OCI-LY7 (cell line): Measurements from ENCODE around the gene NPAT. TPM values are rescaled to one million over a fixed set of nuclear protein-coding genes. Genes with fewer than 3 reads are reported as not detected.
"Not testable (repeated sequence)": the region's sequence is repeated elsewhere in the genome, so short reads cannot be mapped to it uniquely, and the experiment has no call there.

ENCODE experiments used
- BruUV-seq: library from RNA; stranded (reverse); fragments of 400-500 nt; replicated peaks from 2 replicates; lab custom pipeline; 2021; lab: Mats Ljungman, UMichigan
- CTCF ChIA-PET: fragments of 300-600 bp; sonication (Branson Sonifier 250); formaldehyde crosslinking; loops from one replicate; lab custom pipeline; 2022; ENCODE audit warnings: antibody characterized with exemption; ENCODE audit not compliant: unreplicated experiment; lab: Charles Lee
- POLR2A ChIA-PET: fragments of 300-600 bp; sonication (Branson Sonifier 250); formaldehyde crosslinking; loops from one replicate; lab custom pipeline; 2022; ENCODE audit warnings: antibody characterized with exemption; lab: Charles Lee
- DNase-seq: peaks from one replicate; pipeline ENCODE4 v3.0.0-alpha.2; 2015; ENCODE audit warnings: low spot score
- H2AFZ ChIP-seq: fragments of 200-600 bp; sonication (generic), shearing (Covaris generic); 2 replicates; pipeline ENCODE4 v1.6.1; 2014; ENCODE audit warnings: mild to moderate bottlenecking, antibody characterized with exemption, low read length, moderate library complexity
- H3K27ac ChIP-seq: fragments of 200-600 bp; sonication (generic); 2 replicates; pipeline ENCODE4 v1.5.1; 2014; ENCODE audit warnings: mixed run types, low read depth, mild to moderate bottlenecking, moderate library complexity, low read length, inconsistent platforms; ENCODE audit not compliant: poor library complexity, severe bottlenecking
- H3K36me3 ChIP-seq: fragments of 200-600 bp; sonication (generic); 2 replicates; pipeline ENCODE4 v1.6.1; 2014; ENCODE audit warnings: mild to moderate bottlenecking, antibody characterized with exemption, low read length, moderate library complexity, mixed read lengths; ENCODE audit not compliant: insufficient read depth
- H3K4me1 ChIP-seq: fragments of 200-600 bp; sonication (generic); 2 replicates; pipeline ENCODE4 v1.5.1; 2014; ENCODE audit warnings: mild to moderate bottlenecking, low read length; ENCODE audit not compliant: insufficient read depth, poor library complexity, severe bottlenecking
- H3K4me2 ChIP-seq: fragments of 200-600 bp; sonication (generic); 2 replicates; pipeline ENCODE4 v1.6.1; 2014; ENCODE audit warnings: mild to moderate bottlenecking, low read length
- H3K4me3 ChIP-seq: fragments of 200-600 bp; sonication (generic); 2 replicates; pipeline ENCODE4 v1.5.1; 2014; ENCODE audit warnings: mild to moderate bottlenecking, low read depth, low read length; ENCODE audit not compliant: poor library complexity, severe bottlenecking
- H3K79me2 ChIP-seq: fragments of 200-600 bp; sonication (generic); 2 replicates; pipeline ENCODE4 v1.6.1; 2016; ENCODE audit warnings: low read depth, mild to moderate bottlenecking, low read length, moderate library complexity, mixed read lengths; ENCODE audit not compliant: insufficient read depth
- H3K9me2 ChIP-seq: fragments of 200-600 bp; sonication (generic); 2 replicates; pipeline ENCODE4 v1.6.1; 2016; ENCODE audit warnings: mild to moderate bottlenecking, low read length, mixed read lengths; ENCODE audit not compliant: insufficient read depth
- H3K9me3 ChIP-seq: fragments of 200-600 bp; sonication (generic); 2 replicates; pipeline ENCODE4 v1.6.1; 2014; ENCODE audit warnings: mild to moderate bottlenecking, mixed run types, low read length, mixed read lengths
- H4K20me1 ChIP-seq: fragments of 200-600 bp; sonication (generic); 2 replicates; pipeline ENCODE4 v1.6.1; 2014; ENCODE audit warnings: mild to moderate bottlenecking, antibody characterized with exemption, low read length, moderate library complexity, mixed read lengths; ENCODE audit not compliant: insufficient read depth
- EZH2phosphoT487 ChIP-seq: fragments of 200-600 bp; sonication (generic); IDR thresholded peaks from 2 replicates; pipeline ENCODE4 v1.6.1; 2018; ENCODE audit warnings: low read depth, borderline replicate concordance, mild to moderate bottlenecking, mixed run types, antibody characterized with exemption, low read length, moderate library complexity, mixed read lengths
- intact Hi-C: fragments of 100-400 bp; cut with micrococcal nuclease; formaldehyde crosslinking; loops from one replicate; pipeline ENCODE4 v1.10.0; 2022; ENCODE audit not compliant: unreplicated experiment
- total RNA-seq, 2 experiments: library from RNA; depleted of rRNA in 1 of 2; stranded (reverse); fragments of >200 nt in 1 of 2; shearing (Covaris generic) in 1 of 2; gene quantifications; 2 replicates each; pipeline ENCODE4 v1.2.3, GENCODE V29; 2014 to 2022
- TF ChIP-seq, protein P1 (sequence below): fragments of 200-600 bp; sonication (generic); conservative IDR thresholded peaks from 2 replicates; pipeline ENCODE4 v1.5.1; 2014; ENCODE audit warnings: mild to moderate bottlenecking, antibody characterized with exemption, low read length, moderate library complexity, mixed read lengths

Gene NPAT
- total RNA-seq, 2 experiments from 2014 or later, result 22.6 to 26.9 TPM

DNA sequence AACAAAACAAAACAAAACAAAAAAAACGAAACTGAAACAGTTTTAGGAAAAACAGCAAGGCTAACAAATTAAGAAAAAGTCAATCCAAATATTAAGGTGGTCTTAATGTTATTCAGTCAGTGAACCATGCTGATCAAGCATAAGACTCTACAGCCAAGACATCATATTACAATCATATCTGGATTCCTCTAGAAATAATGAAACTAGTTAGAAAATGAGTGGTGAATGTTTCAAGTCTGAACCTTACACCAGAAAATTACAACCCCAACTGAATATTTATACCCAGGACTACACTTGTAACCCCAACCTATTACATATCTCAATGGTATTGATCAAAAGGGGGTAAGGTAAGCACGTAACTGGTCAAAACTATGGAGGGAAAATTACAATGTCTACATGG lies 52.3 kb downstream of the NPAT start:
- TF ChIP-seq EZH2phosphoT487, result no peak
- TF ChIP-seq, protein P1, sequence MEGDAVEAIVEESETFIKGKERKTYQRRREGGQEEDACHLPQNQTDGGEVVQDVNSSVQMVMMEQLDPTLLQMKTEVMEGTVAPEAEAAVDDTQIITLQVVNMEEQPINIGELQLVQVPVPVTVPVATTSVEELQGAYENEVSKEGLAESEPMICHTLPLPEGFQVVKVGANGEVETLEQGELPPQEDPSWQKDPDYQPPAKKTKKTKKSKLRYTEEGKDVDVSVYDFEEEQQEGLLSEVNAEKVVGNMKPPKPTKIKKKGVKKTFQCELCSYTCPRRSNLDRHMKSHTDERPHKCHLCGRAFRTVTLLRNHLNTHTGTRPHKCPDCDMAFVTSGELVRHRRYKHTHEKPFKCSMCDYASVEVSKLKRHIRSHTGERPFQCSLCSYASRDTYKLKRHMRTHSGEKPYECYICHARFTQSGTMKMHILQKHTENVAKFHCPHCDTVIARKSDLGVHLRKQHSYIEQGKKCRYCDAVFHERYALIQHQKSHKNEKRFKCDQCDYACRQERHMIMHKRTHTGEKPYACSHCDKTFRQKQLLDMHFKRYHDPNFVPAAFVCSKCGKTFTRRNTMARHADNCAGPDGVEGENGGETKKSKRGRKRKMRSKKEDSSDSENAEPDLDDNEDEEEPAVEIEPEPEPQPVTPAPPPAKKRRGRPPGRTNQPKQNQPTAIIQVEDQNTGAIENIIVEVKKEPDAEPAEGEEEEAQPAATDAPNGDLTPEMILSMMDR, result no peak
- Histone ChIP-seq H4K20me1 (no peaks in the 10 kb centered on the region), H3K9me3 (peaks cover 4% of the 10 kb centered on the region; the same call in 1 of the 2 replicates), H2AFZ (no peak overlapping the region), H3K4me2 (no peak overlapping the region), H3K79me2 (peaks cover 4% of the 10 kb centered on the region; the same call in 1 of the 2 replicates), H3K9me2 (no peaks in the 10 kb centered on the region), H3K36me3 (peaks cover 99% of the 10 kb centered on the region), H3K4me1 (peaks cover 54% of the 10 kb centered on the region), H3K27ac (no peak overlapping the region), H3K4me3 (no peak overlapping the region)
- intact Hi-C loops, result no loop called here
- ChIA-PET POLR2A (interaction anchor here (0.6 to 0.9 kb wide), 2 partner anchors 8 to 40 kb away, joined by 4 to 5 read pairs; no protein-coding TSS in a partner anchor), CTCF (no interaction called here)
- no TSS peak for BruUV-seq
- no peak for DNase-seq

DNA sequence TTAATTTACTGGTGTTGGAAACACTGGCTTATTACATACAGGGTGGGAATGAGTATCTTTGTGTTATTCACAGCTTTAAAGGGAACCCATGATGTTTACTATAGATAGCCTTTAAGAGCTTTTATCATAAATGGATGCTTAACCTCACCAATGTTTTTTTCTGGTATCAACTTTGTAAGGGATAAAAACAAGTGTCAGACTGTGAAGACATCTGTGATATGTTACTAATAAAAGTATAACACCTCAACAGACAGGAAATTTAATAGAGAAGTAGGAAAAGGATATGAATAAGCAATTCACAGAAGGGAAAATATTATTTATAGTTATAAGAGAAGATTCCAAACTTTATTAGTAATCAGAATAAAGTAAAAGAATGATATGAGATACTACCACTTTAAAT lies 54.8 kb downstream of the NPAT start:
- no peak for TF ChIP-seq EZH2phosphoT487
- TF ChIP-seq, protein P1, result no peak
- Histone ChIP-seq H3K9me2 (no peaks in the 10 kb centered on the region), H3K36me3 (peaks cover 96% of the 10 kb centered on the region), H3K4me3 (no peak overlapping the region), H3K9me3 (peaks cover 4% of the 10 kb centered on the region; the same call in 1 of the 2 replicates), H3K79me2 (peaks cover 4% of the 10 kb centered on the region; the same call in 1 of the 2 replicates), H2AFZ (no peak overlapping the region), H4K20me1 (no peaks in the 10 kb centered on the region), H3K4me2 (peak overlapping the region; percentile 45), H3K27ac (peak overlapping the region; percentile 43), H3K4me1 (peaks cover 56% of the 10 kb centered on the region)
- BruUV-seq, result no TSS peak
- CTCF ChIA-PET, result no interaction called here
- intact Hi-C loops, result no loop called here
- POLR2A ChIA-PET, result no interaction called here
- DNase-seq, result peak; percentile 12

DNA sequence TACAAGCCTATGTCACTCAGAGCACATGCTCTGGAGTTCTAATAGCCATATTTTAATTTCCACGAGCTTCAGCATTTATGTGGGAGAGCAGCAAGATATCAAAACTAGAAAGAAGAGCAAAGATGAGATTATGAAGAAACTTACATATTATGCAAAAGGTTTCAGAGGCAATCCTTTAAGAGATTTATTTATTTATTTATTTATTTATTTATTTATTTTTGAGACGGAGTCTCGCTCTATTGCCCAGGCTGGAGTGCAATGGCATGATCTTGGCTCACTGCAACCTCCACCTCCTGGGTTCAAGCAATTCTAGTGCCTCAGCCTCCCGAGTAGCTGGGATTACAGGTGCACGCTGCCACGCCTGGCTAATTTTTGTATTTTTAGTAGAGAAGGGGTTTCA lies 59.6 kb downstream of the NPAT start:
- H3K36me3 ChIP-seq, result peaks cover 93% of the 10 kb centered on the region
- H3K9me3 ChIP-seq, H2AFZ ChIP-seq, CTCF ChIA-PET, intact Hi-C loops, DNase-seq, H4K20me1 ChIP-seq, BruUV-seq, H3K79me2 ChIP-seq, H3K9me2 ChIP-seq: not testable (repeated sequence)
- POLR2A ChIA-PET, result interaction anchor here (1.0 kb wide), 1 partner anchor 8 kb away, joined by 3 read pairs; no protein-coding TSS in a partner anchor
- H3K27ac ChIP-seq, result peak overlapping the region; percentile 88
- peak overlapping the region; percentile 29 for H3K4me3 ChIP-seq
- H3K4me1 ChIP-seq, result peaks cover 55% of the 10 kb centered on the region
- H3K4me2 ChIP-seq, result peak overlapping the region; percentile 57
